Stimulated activated CD8-positive, alpha-beta memory T cell treated with anti-CD3 and anti-CD28 coated beads, Interleukin-15, amount 100 ng/mL, for 48 hours (primary cell): ENCODE measurements around the gene KLC4.
"Not testable (repeated sequence)": the region's sequence is repeated elsewhere in the genome, so short reads cannot be mapped to it uniquely, and the experiment has no call there.

Experiments
- DNase-seq, 2 donors: peaks; one replicate each; pipeline ENCODE4 v3.0.0-alpha.2; 2020; ENCODE audit warnings: low read depth in 2 of 2

KLC4 gene

GRCh38 chr6:43036712-43037111 is 22.7 kb upstream of the KLC4 start:
- DNase-seq = no peak

GRCh38 chr6:43037197-43037596 is 22.2 kb upstream of the KLC4 start:
- no peak for DNase-seq

GRCh38 chr6:43037706-43038105 is 21.7 kb upstream of the KLC4 start:
- DNase-seq = no peak

- DNase-seq = no peak
These were observed 20.7 kb upstream of the KLC4 start for GRCh38 chr6:43038727-43039126.

GRCh38 chr6:43040542-43041257 is 18.7 kb upstream of the KLC4 start:
- DNase-seq = no peak

- DNase-seq = not testable (repeated sequence)
These were observed 18.0 kb upstream of the KLC4 start for GRCh38 chr6:43041475-43041874.

- no peak for DNase-seq
These were observed 16.1 kb upstream of the KLC4 start for GRCh38 chr6:43043310-43043709.

GRCh38 chr6:43045371-43045930 is 14.0 kb upstream of the KLC4 start:
- no peak for DNase-seq

GRCh38 chr6:43047998-43048397 is 11.4 kb upstream of the KLC4 start:
- DNase-seq = no peak

GRCh38 chr6:43050981-43051380 is 8.4 kb upstream of the KLC4 start:
- no peak for DNase-seq

GRCh38 chr6:43052225-43052841 is 7.1 kb upstream of the KLC4 start:
- DNase-seq = no peak

GRCh38 chr6:43052842-43053544 is 6.4 kb upstream of the KLC4 start:
- DNase-seq = no peak

- DNase-seq = peak; percentile 89 to 91
These were observed 5.8 kb upstream of the KLC4 start, which contains the start of gene CUL7 for GRCh38 chr6:43053545-43054205. Gene CUL7, minus strand, starts transcription at chr6:43053851. Its CDS starts 1,063 bp downstream, at chr6:43052788.

- no peak for DNase-seq
These were observed 5.1 kb upstream of the KLC4 start for GRCh38 chr6:43054206-43054943.

- no peak for DNase-seq
These were observed 3.5 kb upstream of the KLC4 start for GRCh38 chr6:43055966-43056365.

- no peak for DNase-seq
These were observed 900 bp upstream of the KLC4 start for GRCh38 chr6:43058531-43058930.

GRCh38 chr6:43060034-43060754 is 763 bp downstream of the KLC4 start:
- no peak for DNase-seq

GRCh38 chr6:43060755-43061633 is 1.6 kb downstream of the KLC4 start:
- no peak for DNase-seq

- no peak for DNase-seq
These were observed 2.4 kb downstream of the KLC4 start for GRCh38 chr6:43061861-43062260.

GRCh38 chr6:43062818-43063217 is 3.4 kb downstream of the KLC4 start:
- DNase-seq = no peak
